ENCODE measurements around the gene FGF6.

FGF6 gene

GRCh38 chr12:4392223-4392742 lies 53.3 kb downstream of the FGF6 start:
- H3K9me2 ChIP-seq (replicated peaks; ENCODE audit: control insufficient read depth, low read length): no peaks in the 10 kb centered on the region
- H3K79me2 ChIP-seq (ENCODE audit: control insufficient read depth, low read length): no peaks in the 10 kb centered on the region
- no peak overlapping the region for H3K4me2 ChIP-seq (ENCODE audit: low read length)
- H3K9me3 ChIP-seq (ENCODE audit: control insufficient read depth, insufficient read depth, low read length): no peaks in the 10 kb centered on the region
- no peaks in the 10 kb centered on the region for H3K36me3 ChIP-seq (ENCODE audit: control insufficient read depth, low read length)
- no peaks in the 10 kb centered on the region for H3F3A ChIP-seq (ENCODE audit: control insufficient read depth, insufficient read depth)
- H3K27me3 ChIP-seq (ENCODE audit: control insufficient read depth, low read length): peaks cover 17% of the 10 kb centered on the region; the same call in 1 of the 2 replicates
- no peak overlapping the region for H3K27ac ChIP-seq (ENCODE audit: low read depth, low read length)
- H3K4me3 ChIP-seq (ENCODE audit: low read length): no peak overlapping the region
- TF ChIP-seq EZH2phosphoT487 (IDR thresholded peaks at IDR 0.05; ENCODE audit: borderline replicate concordance, low read length): no peak
- TF ChIP-seq CTCF (IDR thresholded peaks at IDR 0.05; ENCODE audit: low read depth, low read length, poor library complexity, severe bottlenecking): no peak
- no peaks in the 10 kb centered on the region for H4K20me1 ChIP-seq (ENCODE audit: control insufficient read depth, insufficient read depth, low read depth, low read length)
- no peaks in the 10 kb centered on the region for H3K4me1 ChIP-seq (ENCODE audit: control insufficient read depth, low read length)

GRCh38 chr12:4388662-4389061 lies 57.0 kb downstream of the FGF6 start:
- no peaks in the 10 kb centered on the region for H3K9me3 ChIP-seq (ENCODE audit: control insufficient read depth, insufficient read depth, low read length)
- H3K27me3 ChIP-seq (ENCODE audit: control insufficient read depth, low read length): peaks cover 7% of the 10 kb centered on the region; the same call in 1 of the 2 replicates
- no peaks in the 10 kb centered on the region for H3F3A ChIP-seq (ENCODE audit: control insufficient read depth, insufficient read depth)
- H4K20me1 ChIP-seq (ENCODE audit: control insufficient read depth, insufficient read depth, low read depth, low read length): no peaks in the 10 kb centered on the region
- H3K4me3 ChIP-seq (ENCODE audit: low read length): no peak overlapping the region
- no peaks in the 10 kb centered on the region for H3K36me3 ChIP-seq (ENCODE audit: control insufficient read depth, low read length)
- H3K4me1 ChIP-seq (ENCODE audit: control insufficient read depth, low read length): no peaks in the 10 kb centered on the region
- no peak overlapping the region for H3K4me2 ChIP-seq (ENCODE audit: low read length)
- H3K79me2 ChIP-seq (ENCODE audit: control insufficient read depth, low read length): no peaks in the 10 kb centered on the region
- H3K9me2 ChIP-seq (replicated peaks; ENCODE audit: control insufficient read depth, low read length): no peaks in the 10 kb centered on the region
- H3K27ac ChIP-seq (ENCODE audit: low read depth, low read length): no peak overlapping the region
- no peak for TF ChIP-seq EZH2phosphoT487 (IDR thresholded peaks at IDR 0.05; ENCODE audit: borderline replicate concordance, low read length)
- no peak for TF ChIP-seq CTCF (IDR thresholded peaks at IDR 0.05; ENCODE audit: low read depth, low read length, poor library complexity, severe bottlenecking)

- H3K9me3 ChIP-seq (ENCODE audit: control insufficient read depth, insufficient read depth, low read length): no peaks in the 10 kb centered on the region
- no peak overlapping the region for H3K4me3 ChIP-seq (ENCODE audit: low read length)
- no peaks in the 10 kb centered on the region for H3K4me1 ChIP-seq (ENCODE audit: control insufficient read depth, low read length)
- H3K36me3 ChIP-seq (ENCODE audit: control insufficient read depth, low read length): no peaks in the 10 kb centered on the region
- TF ChIP-seq EZH2phosphoT487 (IDR thresholded peaks at IDR 0.05; ENCODE audit: borderline replicate concordance, low read length) (no peak), CTCF (IDR thresholded peaks at IDR 0.05; ENCODE audit: low read depth, low read length, poor library complexity, severe bottlenecking) (no peak)
- H3K27me3 ChIP-seq (ENCODE audit: control insufficient read depth, low read length): peaks cover 9% of the 10 kb centered on the region; the same call in 1 of the 2 replicates
- H3K27ac ChIP-seq (ENCODE audit: low read depth, low read length): no peak overlapping the region
- H4K20me1 ChIP-seq (ENCODE audit: control insufficient read depth, insufficient read depth, low read depth, low read length): no peaks in the 10 kb centered on the region
- no peaks in the 10 kb centered on the region for H3K9me2 ChIP-seq (replicated peaks; ENCODE audit: control insufficient read depth, low read length)
- no peaks in the 10 kb centered on the region for H3K79me2 ChIP-seq (ENCODE audit: control insufficient read depth, low read length)
- H3K4me2 ChIP-seq (ENCODE audit: low read length): no peak overlapping the region
- H3F3A ChIP-seq (ENCODE audit: control insufficient read depth, insufficient read depth): no peaks in the 10 kb centered on the region
These were observed 57.6 kb downstream of the FGF6 start for GRCh38 chr12:4388032-4388431.

Measured in DOHH2 (cell line).